ENCODE data around the gene RFLNA. TPM values are rescaled to one million over a fixed set of nuclear protein-coding genes. Genes with fewer than 3 reads are reported as not detected.

RFLNA gene
- total and polyA plus RNA-seq, 7 donors: 0.83 to 57.1 (median 17.6) TPM; not detected in 2

GRCh38 chr12:124293286-124294003, 1.4 kb upstream of the RFLNA start:
- WGBS, 2 donors: 37 to 80% methylated on average over 12 of the region's 12 CpGs
- Histone ChIP-seq H3K4me1 (peaks cover 0 to 30% (median 27%) of the 10 kb centered on the region in 4 donors), H3K36me3 (no peaks in the 10 kb centered on the region), H3K27me3 (peaks cover 6 to 37% (median 25%) of the 10 kb centered on the region in 3 donors), H3K4me3 (no peak overlapping the region), H3K27ac (no peak overlapping the region), H3K9me3 (no peaks in the 10 kb centered on the region)
- TF ChIP-seq EP300 (IDR thresholded peaks at IDR 0.05) (no peak), POLR2AphosphoS5 (IDR thresholded peaks at IDR 0.05) (no peak), POLR2A (IDR thresholded peaks at IDR 0.05) (no peak), CTCF (IDR thresholded peaks at IDR 0.05) (no peak)
- intact Hi-C loops (cut with DNase I): no loop called here
- no peak for DNase-seq

GRCh38 chr12:124295431-124296058, 652 bp downstream of the RFLNA start:
- Histone ChIP-seq H3K27me3 (peaks cover 6 to 47% (median 33%) of the 10 kb centered on the region in 3 donors), H3K4me3 (peak overlapping the region; percentile 12 to 48 (median 36)), H3K4me1 (peaks cover 0 to 19% (median 15%) of the 10 kb centered on the region in 4 donors), H3K9me3 (no peaks in the 10 kb centered on the region), H3K36me3 (no peaks in the 10 kb centered on the region), H3K27ac (no peak overlapping the region)
- intact Hi-C loops (cut with DNase I): no loop called here
- 2 to 4% methylated on average over 42 of the region's 42 CpGs for WGBS, 2 donors
- no peak for TF ChIP-seq POLR2AphosphoS5 (IDR thresholded peaks at IDR 0.05)
- no peak for DNase-seq

GRCh38 chr12:124296295-124296915, 1.5 kb downstream of the RFLNA start:
- Histone ChIP-seq H3K4me1 (peaks cover 0 to 19% (median 15%) of the 10 kb centered on the region in 4 donors), H3K27me3 (peaks cover 6 to 47% (median 33%) of the 10 kb centered on the region in 3 donors), H3K36me3 (no peaks in the 10 kb centered on the region), H3K9me3 (no peaks in the 10 kb centered on the region), H3K4me3 (no peak overlapping the region), H3K27ac (no peak overlapping the region)
- intact Hi-C loops (cut with DNase I): no loop called here
- no peak for DNase-seq
- 4 to 13% methylated on average over 21 of the region's 21 CpGs for WGBS, 2 donors
- peak in 1 of 2 donors; percentile 27 for TF ChIP-seq POLR2A (IDR thresholded peaks at IDR 0.05)
- no peak for TF ChIP-seq EP300 (IDR thresholded peaks at IDR 0.05)

GRCh38 chr12:124296916-124297351, 2.0 kb downstream of the RFLNA start:
- peaks cover 6 to 47% (median 33%) of the 10 kb centered on the region in 3 donors for H3K27me3 ChIP-seq
- H3K9me3 ChIP-seq: no peaks in the 10 kb centered on the region
- no peak overlapping the region for H3K4me3 ChIP-seq
- H3K4me1 ChIP-seq: peaks cover 0 to 19% (median 15%) of the 10 kb centered on the region in 4 donors
- DNase-seq: no peak
- 10 to 60% methylated on average over 9 of the region's 9 CpGs for WGBS, 2 donors
- H3K27ac ChIP-seq: no peak overlapping the region
- intact Hi-C loops (cut with DNase I): no loop called here
- TF ChIP-seq EP300 (IDR thresholded peaks at IDR 0.05) (no peak), POLR2A (IDR thresholded peaks at IDR 0.05) (no peak), CTCF (IDR thresholded peaks at IDR 0.05) (no peak), POLR2AphosphoS5 (IDR thresholded peaks at IDR 0.05) (no peak)
- H3K36me3 ChIP-seq: no peaks in the 10 kb centered on the region

- peaks cover 6 to 47% (median 33%) of the 10 kb centered on the region in 3 donors for H3K27me3 ChIP-seq
- 51 to 77% methylated on average over 4 of the region's 4 CpGs for WGBS, 2 donors
- H3K27ac ChIP-seq: no peak overlapping the region
- TF ChIP-seq EP300 (IDR thresholded peaks at IDR 0.05): no peak
- no peak for TF ChIP-seq POLR2A (IDR thresholded peaks at IDR 0.05)
- no peak for TF ChIP-seq CTCF (IDR thresholded peaks at IDR 0.05)
- TF ChIP-seq POLR2AphosphoS5 (IDR thresholded peaks at IDR 0.05): no peak
- H3K36me3 ChIP-seq: no peaks in the 10 kb centered on the region
- no peaks in the 10 kb centered on the region for H3K9me3 ChIP-seq
- H3K4me1 ChIP-seq: peaks cover 0 to 19% (median 15%) of the 10 kb centered on the region in 4 donors
- intact Hi-C loops (cut with DNase I): no loop called here
- no peak overlapping the region for H3K4me3 ChIP-seq
- DNase-seq: no peak
Measured at GRCh38 chr12:124297389-124297788, 2.5 kb downstream of the RFLNA start.

Data from sigmoid colon (tissue), 7 donors.